GM12891 (cell line): Measurements from ENCODE around the gene IGLL5.

Experiments used
- PAX5 ChIP-seq: IDR thresholded peaks from 2 replicates; pipeline ENCODE4 v1.6.1; 2011; ENCODE audit warnings: low read length, moderate library complexity, mild to moderate bottlenecking; ENCODE audit not compliant: insufficient read depth, severe bottlenecking
- POLR2A ChIP-seq: IDR thresholded peaks from 2 replicates; pipeline ENCODE4 v1.6.1; 2011; ENCODE audit warnings: low read depth, low read length, control low read depth

DNA sequence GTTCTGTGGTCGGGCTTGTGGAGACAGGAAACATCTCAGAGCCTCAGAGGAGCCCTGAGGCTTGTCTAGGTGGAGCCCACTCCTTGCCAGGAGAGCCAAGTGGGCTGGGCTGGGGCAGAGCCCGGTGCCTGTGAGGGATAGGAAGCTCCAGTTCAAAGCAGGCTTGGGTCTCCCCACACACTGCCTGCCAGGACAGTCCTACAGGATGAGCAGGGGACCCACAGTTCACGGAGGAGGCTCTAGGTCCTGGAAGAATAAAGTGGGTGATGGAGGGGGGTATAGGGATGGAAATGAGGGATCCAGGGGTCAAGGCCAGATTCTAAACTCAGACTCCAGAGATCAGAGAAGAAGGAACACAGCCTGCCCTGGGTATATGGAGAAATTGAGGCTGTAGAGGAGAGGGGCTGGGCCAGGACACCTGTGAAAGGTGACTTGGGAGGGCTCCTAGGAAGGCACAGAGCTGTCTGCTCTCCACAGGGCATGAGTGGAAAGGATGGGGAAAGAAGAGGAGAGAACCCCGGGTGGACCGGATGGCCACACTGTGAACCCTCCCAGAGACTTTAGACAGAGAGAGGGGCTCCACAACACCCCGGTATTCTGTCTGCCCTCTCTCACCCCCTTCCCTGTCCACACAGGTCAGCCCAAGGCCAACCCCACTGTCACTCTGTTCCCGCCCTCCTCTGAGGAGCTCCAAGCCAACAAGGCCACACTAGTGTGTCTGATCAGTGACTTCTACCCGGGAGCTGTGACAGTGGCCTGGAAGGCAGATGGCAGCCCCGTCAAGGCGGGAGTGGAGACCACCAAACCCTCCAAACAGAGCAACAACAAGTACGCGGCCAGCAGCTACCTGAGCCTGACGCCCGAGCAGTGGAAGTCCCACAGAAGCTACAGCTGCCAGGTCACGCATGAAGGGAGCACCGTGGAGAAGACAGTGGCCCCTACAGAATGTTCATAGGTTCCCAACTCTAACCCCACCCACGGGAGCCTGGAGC lies 7.4 kb downstream of the IGLL5 start:
- TF ChIP-seq PAX5 (no peak), POLR2A (no peak)
